K562 (cell line): ENCODE results near the gene COL21A1. TPM values are rescaled to one million over a fixed set of nuclear protein-coding genes. Genes with fewer than 3 reads are reported as not detected.
A peak's percentile ranks its signal among the peaks of the same experiment; 100 is the strongest.

Experiments
- ATAC-seq: fragments of 200-7000 bp; cut with Tn5 transposase; 3 replicates; pipeline ENCODE4 v1.9.1; 2020; ENCODE audit warnings: moderate library complexity
- Bru-seq: library from RNA; stranded (reverse); fragments of 400-500 nt; gene quantifications from one replicate; lab custom pipeline; 2021; lab: Mats Ljungman, UMichigan
- BruChase-seq, 2 experiments: library from RNA; stranded (reverse); fragments of 400-500 nt; gene quantifications; one replicate each; lab custom pipeline; 2021; lab: Mats Ljungman, UMichigan
- BruUV-seq: library from RNA; stranded (reverse); fragments of 400-500 nt; replicated peaks from 2 replicates; lab custom pipeline; 2021; lab: Mats Ljungman, UMichigan
- CTCF ChIA-PET: fragments of 300-600 bp; formaldehyde crosslinking; extraction: SDS; loops from one replicate; lab custom pipeline; 2021; ENCODE audit warnings: low intra/inter-chr PET ratio; lab: Yijun Ruan, JAX
- POLR2A ChIA-PET: fragments of 300-600, 350-650 bp; sonication (Branson Sonifier 250); formaldehyde crosslinking; extraction: SDS; loops from one replicate; lab custom pipeline; 2021; ENCODE audit warnings: antibody characterized with exemption, inconsistent platforms; lab: Yijun Ruan, JAX
- DNase-seq, 4 experiments: peaks; one replicate each; pipeline versions ENCODE4 v3.0.0 to v3.0.0-alpha.2; 2011 to 2018; ENCODE audit warnings: low spot score in 3 of 4, mixed read lengths in 3 of 4; ENCODE audit errors: extremely low read depth in 1 of 4
- FAIRE-seq: peaks from 2 replicates; lab custom pipeline; 2011; peaks lifted over from hg19 to GRCh38; lab: Jason Lieb, UNC
- H2AFZ ChIP-seq: 2 replicates; pipeline ENCODE4 v1.6.0; 2011; ENCODE audit warnings: low read depth, low read length, control low read depth, inconsistent platforms
- H3K27ac ChIP-seq: fragments of 200-600 bp; 3 replicates; pipeline ENCODE4 v1.8.0; 2011; ENCODE audit warnings: low read depth, mild to moderate bottlenecking, control low read depth, inconsistent platforms, low read length, moderate library complexity, mixed read lengths; ENCODE audit errors: extremely low read depth
- H3K27me3 ChIP-seq, 2 experiments: fragments of 300-600 bp in 1 of 2; 2 replicates in 1 of 2; 3 replicates in 1 of 2; pipeline versions ENCODE4 v1.6.0 to v1.8.0; 2011; ENCODE audit warnings: inconsistent platforms in 2 of 2, low read length in 2 of 2, mild to moderate bottlenecking in 1 of 2, mixed read lengths in 1 of 2, moderate library complexity in 1 of 2; ENCODE audit not compliant: control insufficient read depth in 2 of 2, insufficient read depth in 2 of 2
- H3K36me3 ChIP-seq: fragments of 300-600 bp; 3 replicates; pipeline ENCODE4 v1.8.0; 2011; ENCODE audit warnings: mild to moderate bottlenecking, low read length, inconsistent platforms; ENCODE audit not compliant: control insufficient read depth, insufficient read depth
- H3K4me1 ChIP-seq, 2 experiments: fragments of 200-600 bp in 1 of 2; replicated peaks in 1 of 2; 2 replicates in 1 of 2; 3 replicates in 1 of 2; pipeline versions ENCODE4 v1.5.1 to v1.8.0; 2011; ENCODE audit warnings: inconsistent platforms in 2 of 2, low read length in 2 of 2, mild to moderate bottlenecking in 1 of 2, mixed read lengths in 1 of 2, moderate library complexity in 1 of 2; ENCODE audit not compliant: control insufficient read depth in 2 of 2, insufficient read depth in 2 of 2
- H3K4me2 ChIP-seq: 2 replicates; pipeline ENCODE4 v1.6.1; 2011; ENCODE audit warnings: low read length, control low read depth, inconsistent platforms, mixed read lengths; ENCODE audit not compliant: insufficient read depth
- H3K4me3 ChIP-seq: fragments of 200-600 bp; sonication (generic), shearing (Covaris generic); 2 replicates; pipeline ENCODE4 v1.5.1; 2016; ENCODE audit warnings: control low read depth, inconsistent platforms
- H3K79me2 ChIP-seq: fragments of 200-600 bp; 3 replicates; pipeline ENCODE4 v1.8.0; 2011; ENCODE audit warnings: low read length, inconsistent platforms; ENCODE audit not compliant: control insufficient read depth, insufficient read depth
- H3K9ac ChIP-seq, 2 experiments: 2 replicates each; pipeline versions ENCODE4 v1.6.0 to v1.6.1; 2011; ENCODE audit warnings: low read depth in 2 of 2, low read length in 2 of 2, control low read depth in 1 of 2, inconsistent platforms in 1 of 2, mild to moderate bottlenecking in 1 of 2, mixed read lengths in 1 of 2; ENCODE audit not compliant: insufficient read depth in 1 of 2
- H3K9me1 ChIP-seq: one replicate; pipeline ENCODE4 v1.6.0; 2011; ENCODE audit warnings: inconsistent platforms, mild to moderate bottlenecking, low read length, moderate library complexity; ENCODE audit not compliant: control insufficient read depth, insufficient read depth
- H3K9me3 ChIP-seq: replicated peaks from 2 replicates; pipeline ENCODE4 v1.5.1; 2011; ENCODE audit warnings: low read depth, low read length, inconsistent platforms; ENCODE audit not compliant: control insufficient read depth, insufficient read depth
- H4K20me1 ChIP-seq: replicated peaks from 2 replicates; pipeline ENCODE4 v1.6.1; 2011; ENCODE audit warnings: low read length, inconsistent platforms, mixed read lengths; ENCODE audit not compliant: control insufficient read depth, insufficient read depth
- BHLHE40 ChIP-seq: IDR thresholded peaks from 2 replicates; pipeline ENCODE4 v1.6.1; 2011; ENCODE audit warnings: low read length, improper control_type of control experiment
- BRCA1 ChIP-seq, 2 experiments: fragments of 450-650 bp in 1 of 2; sonication (generic) in 1 of 2; formaldehyde crosslinking in 1 of 2; IDR thresholded peaks; 2 replicates each; pipeline versions ENCODE4 v1.5.0 to v1.6.1; 2017 to 2020; ENCODE audit warnings: mild to moderate bottlenecking in 1 of 2, missing genetic modification reagents in 1 of 2
- CBX8 ChIP-seq: fragments of 200-600 bp; sonication (generic); IDR thresholded peaks from 2 replicates; pipeline ENCODE4 v1.6.1; 2012; ENCODE audit warnings: borderline replicate concordance, mixed run types, low read depth, mild to moderate bottlenecking, moderate library complexity, mixed read lengths, low read length, control low read depth, inconsistent platforms; ENCODE audit not compliant: poor library complexity, severe bottlenecking; ENCODE audit errors: extremely low read depth
- CEBPB ChIP-seq: fragments of 450-650 bp; IDR thresholded peaks from 2 replicates; pipeline ENCODE4 v1.6.1; 2016; ENCODE audit warnings: missing genetic modification characterization, missing compliant biosample characterization
- E2F8 ChIP-seq: fragments of 450-650 bp; IDR thresholded peaks from 2 replicates; pipeline ENCODE4 v1.7.1; 2018; ENCODE audit warnings: mild to moderate bottlenecking, low read depth; ENCODE audit not compliant: partially characterized antibody
- EHMT2 ChIP-seq: fragments of 450-650 bp; IDR thresholded peaks from 2 replicates; pipeline ENCODE4 v1.6.1; 2018; ENCODE audit warnings: antibody characterized with exemption
- FOXA3 ChIP-seq, 2 experiments: fragments of 450-650 bp in 1 of 2; sonication (generic) in 1 of 2; formaldehyde crosslinking; IDR thresholded peaks in 1 of 2; conservative IDR thresholded peaks in 1 of 2; 2 replicates each; pipeline versions ENCODE4 v1.4.0 to v1.8.0; 2020 to 2022; ENCODE audit warnings: mild to moderate bottlenecking in 2 of 2, missing genetic modification reagents in 1 of 2
- HES1 ChIP-seq: fragments of 450-650 bp; IDR thresholded peaks from 2 replicates; pipeline ENCODE4 v1.6.1; 2016; ENCODE audit warnings: low read depth, mild to moderate bottlenecking, moderate library complexity
- IRF2 ChIP-seq: sonication (generic); formaldehyde crosslinking; IDR thresholded peaks from 2 replicates; pipeline ENCODE4 v1.8.1; 2022; ENCODE audit warnings: mild to moderate bottlenecking, missing genetic modification reagents
- KAT7 ChIP-seq: sonication (generic); formaldehyde crosslinking; IDR thresholded peaks from 2 replicates; pipeline ENCODE4 v1.8.0; 2022; ENCODE audit warnings: missing genetic modification reagents, mild to moderate bottlenecking, borderline replicate concordance
- RBM15 ChIP-seq: fragments of 200-400 bp; formaldehyde crosslinking; IDR thresholded peaks from 2 replicates; pipeline ENCODE4 v1.6.1; 2018; ENCODE audit warnings: mild to moderate bottlenecking, low read length, moderate library complexity; ENCODE audit not compliant: insufficient read depth
- SMARCA4 ChIP-seq: fragments of 450-650 bp; IDR thresholded peaks from 2 replicates; pipeline ENCODE4 v1.6.1; 2016
- TAF15 ChIP-seq: fragments of 200-400 bp; formaldehyde crosslinking; IDR thresholded peaks from 2 replicates; pipeline ENCODE4 v1.6.1; 2017; ENCODE audit warnings: mild to moderate bottlenecking, low read depth, low read length, moderate library complexity
- ZNF785 ChIP-seq: fragments of 250-450 bp; sonication (Bioruptor Pico); IDR thresholded peaks from 2 replicates; pipeline ENCODE4 v1.4.0; 2020; ENCODE audit warnings: mild to moderate bottlenecking
- WGBS: fragments of 100-300 bp; shearing (Covaris generic); methylation state at CpG from one replicate; pipeline ENCODE4 v1.1.6; 2016; ENCODE audit warnings: low coverage, mixed read lengths; ENCODE audit not compliant: insufficient coverage; ENCODE audit errors: missing lambda C conversion rate; 5-methylcytosine and 5-hydroxymethylcytosine counted together
- in situ Hi-C: fragments of 300-500 bp; cut with MboI; formaldehyde crosslinking; loops from 4 replicates; pipeline ENCODE4 v1.15.0; 2018; ENCODE audit warnings: inconsistent platforms, mixed read lengths
- intact Hi-C: fragments of 100-400 bp; cut with micrococcal nuclease; formaldehyde crosslinking; loops from 2 replicates; pipeline ENCODE4 v1.14.2; 2022
- long read RNA-seq, 3 experiments: library from polyadenylated mRNA in 2 of 3; library from RNA in 1 of 3; unstranded in 2 of 3; stranded (forward) in 1 of 3; transcript quantifications; one replicate each; pipeline ENCODE4 v2.0.0, GENCODE V29; 2019 to 2022
- polyA minus RNA-seq, 3 experiments: library from RNA; depleted of rRNA, polyadenylated mRNA; stranded (reverse); fragments of >200 nt; gene quantifications; 2 replicates each; pipeline ENCODE4 v1.2.3, GENCODE V29; 2011
- polyA plus RNA-seq, 8 experiments: library from polyadenylated mRNA; depleted of rRNA in 4 of 8; stranded (reverse) in 5 of 8; unstranded in 3 of 8; fragments of >200 nt; fragmentation: Nextera tagmentation in 2 of 8; fragmentation: Illumina TruSeq in 1 of 8; extraction: Ambion mirVana in 2 of 8; extraction: Trizol in 1 of 8; gene quantifications; 2 replicates each; pipeline versions ENCODE4 v1.2.1 to v1.2.3, GENCODE V29; 2011 to 2014; ENCODE audit warnings: inconsistent platforms in 1 of 8, missing spikeins in 1 of 8
- total RNA-seq, 7 experiments: library from RNA; depleted of rRNA in 6 of 7; stranded (reverse); fragments of >200 nt in 6 of 7; fragmentation: Illumina TruSeq in 2 of 7; extraction: Trizol in 2 of 7; gene quantifications; 2 replicates each; pipeline versions ENCODE4 v1.2.1 to v1.2.3, GENCODE V29; 2011 to 2021; ENCODE audit warnings: low replicate concordance in 1 of 7

The COL21A1 gene
- total RNA-seq (2011; cell fraction: chromatin; rRNA removed; ENCODE audit: low replicate concordance): not detected in 2 replicates
- not detected in 2 replicates for total RNA-seq (2011; cell fraction: nucleolus; rRNA removed)
- total RNA-seq (2011; cell fraction: nucleoplasm; rRNA removed): not detected in 2 replicates
- total RNA-seq (2014; rRNA removed): 0.14 and 0.37 TPM in 2 replicates
- total RNA-seq (2014; rRNA removed; fragmentation: Illumina TruSeq; extraction: Trizol): 0.41 and 0.73 TPM in 2 replicates
- total RNA-seq (2015; rRNA removed; fragmentation: Illumina TruSeq; extraction: Trizol): 0.76 and 0.87 TPM in 2 replicates
- total RNA-seq (2021): 0.18 and 0.49 TPM in 2 replicates
- polyA plus RNA-seq (2011; rRNA removed): 0.03 TPM in 1 of 2 replicates, not detected in the other
- polyA plus RNA-seq (2011; cell fraction: cytosol; rRNA removed): 0.01 TPM in 1 of 2 replicates, not detected in the other
- not detected in 2 replicates for polyA plus RNA-seq (2011; cell fraction: nucleus; rRNA removed)
- 0.55 and 0.61 TPM in 2 replicates for polyA plus RNA-seq (2012)
- 0.24 and 2.3 TPM in 2 replicates for polyA plus RNA-seq (2014; fragmentation: Illumina TruSeq; extraction: Trizol)
- under 1 TPM; 0.24 to 0.25 TPM for polyA plus RNA-seq (2014; fragmentation: Nextera tagmentation; extraction: Ambion mirVana)
- polyA plus RNA-seq (2014; rRNA removed): 0.25 and 0.27 TPM in 2 replicates
- polyA minus RNA-seq (2011; rRNA and poly(A)+ RNA removed): 0.06 TPM in 1 of 2 replicates, not detected in the other
- not detected in 2 replicates for polyA minus RNA-seq (2011; cell fraction: cytosol; rRNA and poly(A)+ RNA removed)
- not detected in 2 replicates for polyA minus RNA-seq (2011; cell fraction: nucleus; rRNA and poly(A)+ RNA removed)
- Bru-seq, nascent RNA: percentile 25 among the genes with signal in this experiment
- BruChase-seq, experiment 1, labeled RNA remaining after a 2-hour chase: percentile 24 among the genes with signal in this experiment
- percentile 23 among the genes with signal in this experiment for BruChase-seq, experiment 2, labeled RNA remaining after a 6-hour chase
- long read RNA-seq, experiment 1, partial matches to known transcripts: 0 of 1 reads
- long read RNA-seq, experiment 1, other reads (novel, unspliced or antisense): 1 of 1 reads
- long read RNA-seq, experiment 2: 0 reads
- long read RNA-seq, experiment 3: 0 reads

- no peak within 1 kb of the TSS for H3K4me3 ChIP-seq
- FAIRE-seq (no peak), DNase-seq (no peak), ATAC-seq (no peak)
- in situ Hi-C loops: no loop called here
- no peak within 1 kb of the TSS for H3K27ac ChIP-seq
- H3K4me2 ChIP-seq: no peak within 1 kb of the TSS
- H3K9ac ChIP-seq: no peak within 1 kb of the TSS
- H2AFZ ChIP-seq: no peak within 1 kb of the TSS
- intact Hi-C loops: no loop called here
- H4K20me1 ChIP-seq: no peaks in the 10 kb centered on the region
- no peaks in the 10 kb centered on the region for H3K79me2 ChIP-seq
- ChIA-PET POLR2A (no interaction called here), CTCF (no interaction called here)
- no peaks in the 10 kb centered on the region for H3K9me1 ChIP-seq
- H3K27me3 ChIP-seq: no peaks in the 10 kb centered on the region
- no TSS peak for BruUV-seq
- H3K9me3 ChIP-seq: no peaks in the 10 kb centered on the region
- H3K36me3 ChIP-seq: no peaks in the 10 kb centered on the region
- WGBS: under 1% methylated on average over 34 of the region's 36 CpGs
- no peaks in the 10 kb centered on the region for H3K4me1 ChIP-seq
- TF ChIP-seq CEBPB (no peak), KAT7 (no peak), TAF15 (no peak), HES1 (no peak), ZNF785 (no peak), BHLHE40 (no peak), FOXA3 (CRISPR knock-in tag; conservative IDR thresholded peaks at IDR 0.05 in 1 of 2, IDR thresholded peaks at IDR 0.05 in 1 of 2) (no peak), E2F8 (no peak), RBM15 (no peak), SMARCA4 (no peak), BRCA1 (IDR thresholded peaks at IDR 0.05) (no peak), BRCA1 (CRISPR knock-in tag; IDR thresholded peaks at IDR 0.05) (no peak), EHMT2 (no peak), CBX8 (no peak), IRF2 (CRISPR knock-in tag) (no peak)
These were observed at the start of gene COL21A1 for GRCh38 chr6:56246881-56247653. Gene COL21A1 (minus strand): TSS chr6:56247580. CDS start chr6:56182618, 64,962 bp downstream.
